Loucy (cell line): ENCODE data around the gene DNAJB4.

Experiments used
- CTCF ChIP-seq: fragments of 200-600 bp; sonication (generic); conservative IDR thresholded peaks from 2 replicates; pipeline ENCODE4 v1.5.1; 2014; ENCODE audit warnings: mild to moderate bottlenecking, antibody characterized with exemption, low read length
- EZH2phosphoT487 ChIP-seq: fragments of 200-600 bp; IDR thresholded peaks from 2 replicates; pipeline ENCODE4 v1.6.1; 2018; ENCODE audit warnings: antibody characterized with exemption, mild to moderate bottlenecking, moderate library complexity, borderline replicate concordance

DNA sequence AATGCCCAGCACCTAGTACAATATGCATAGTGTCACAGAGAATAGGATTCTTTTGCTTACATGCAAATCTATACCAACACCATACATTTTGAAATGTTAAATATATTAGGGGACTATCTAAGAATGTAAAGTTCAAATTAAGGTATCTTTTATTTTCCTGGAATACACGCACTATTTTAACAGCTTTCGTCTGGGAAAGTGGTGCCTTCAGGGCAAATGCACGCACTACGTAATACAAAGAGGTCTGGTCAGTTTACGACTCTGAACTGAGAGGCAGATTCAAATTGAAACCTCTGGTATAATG lies 26.8 kb upstream of the DNAJB4 start:
- TF ChIP-seq CTCF (no peak), EZH2phosphoT487 (no peak)
